ENCODE results near the gene SLC5A10.

GRCh38 chr17:18957831-18958230, 5.9 kb downstream of the SLC5A10 start:
- TF ChIP-seq, protein P1, sequence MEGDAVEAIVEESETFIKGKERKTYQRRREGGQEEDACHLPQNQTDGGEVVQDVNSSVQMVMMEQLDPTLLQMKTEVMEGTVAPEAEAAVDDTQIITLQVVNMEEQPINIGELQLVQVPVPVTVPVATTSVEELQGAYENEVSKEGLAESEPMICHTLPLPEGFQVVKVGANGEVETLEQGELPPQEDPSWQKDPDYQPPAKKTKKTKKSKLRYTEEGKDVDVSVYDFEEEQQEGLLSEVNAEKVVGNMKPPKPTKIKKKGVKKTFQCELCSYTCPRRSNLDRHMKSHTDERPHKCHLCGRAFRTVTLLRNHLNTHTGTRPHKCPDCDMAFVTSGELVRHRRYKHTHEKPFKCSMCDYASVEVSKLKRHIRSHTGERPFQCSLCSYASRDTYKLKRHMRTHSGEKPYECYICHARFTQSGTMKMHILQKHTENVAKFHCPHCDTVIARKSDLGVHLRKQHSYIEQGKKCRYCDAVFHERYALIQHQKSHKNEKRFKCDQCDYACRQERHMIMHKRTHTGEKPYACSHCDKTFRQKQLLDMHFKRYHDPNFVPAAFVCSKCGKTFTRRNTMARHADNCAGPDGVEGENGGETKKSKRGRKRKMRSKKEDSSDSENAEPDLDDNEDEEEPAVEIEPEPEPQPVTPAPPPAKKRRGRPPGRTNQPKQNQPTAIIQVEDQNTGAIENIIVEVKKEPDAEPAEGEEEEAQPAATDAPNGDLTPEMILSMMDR (IDR thresholded peaks at IDR 0.05), result no peak
- no peak for TF ChIP-seq ZFX (IDR thresholded peaks at IDR 0.05; ENCODE audit: borderline replicate concordance)
